Body of pancreas (tissue), 4 donors: ENCODE data around the gene CD320.

ENCODE experiments used
- CTCF ChIP-seq, 7 experiments: fragments of 450-650 bp in 4 of 7; fragments of 200-600 bp in 3 of 7; sonication (generic) in 3 of 7; IDR thresholded peaks; one replicate each; pipeline ENCODE4 v1.5.1; 2016 to 2019; ENCODE audit warnings: antibody characterized with exemption in 7 of 7
- POLR2A ChIP-seq, 3 donors: fragments of 450-650 bp; IDR thresholded peaks; one replicate each; pipeline ENCODE4 v1.6.1; 2016; ENCODE audit warnings: antibody characterized with exemption in 3 of 3, mild to moderate bottlenecking in 2 of 3

GRCh38 chr19:8307965-8308866 lies at the start of gene CD320:
- TF ChIP-seq CTCF (IDR thresholded peaks at IDR 0.05) = no peak
- TF ChIP-seq POLR2A (IDR thresholded peaks at IDR 0.05) = peak; percentile 46 to 59 (median 55)
